GM23248 (cell line): ENCODE measurements around the gene SMARCD3.

ENCODE experiments used
- EZH2 ChIP-seq: fragments of 200-600 bp; sonication (generic); IDR thresholded peaks from 2 replicates; pipeline ENCODE4 v1.6.1; 2018; ENCODE audit warnings: antibody characterized with exemption, mild to moderate bottlenecking; ENCODE audit not compliant: insufficient read depth, poor library complexity, severe bottlenecking
- EZH2phosphoT487 ChIP-seq: fragments of 200-600 bp; sonication (generic); IDR thresholded peaks from 2 replicates; pipeline ENCODE4 v1.6.1; 2018; ENCODE audit warnings: antibody characterized with exemption, moderate library complexity, mild to moderate bottlenecking, low read depth; ENCODE audit not compliant: insufficient read depth

GRCh38 chr7:151275813-151276577 is 27.5 kb upstream of the SMARCD3 start:
- TF ChIP-seq EZH2phosphoT487 (no peak), EZH2 (no peak)
